ENCODE data around the gene PPM1M. TPM values are rescaled to one million over a fixed set of nuclear protein-coding genes. Genes with fewer than 3 reads are reported as not detected.
A peak's percentile ranks its signal among the peaks of the same experiment; 100 is the strongest.

The PPM1M gene
- total and polyA plus RNA-seq, 8 donors, result 7.9 to 44.9 (median 15.8) TPM

GRCh38 chr3:52218026-52218425 lies 27.5 kb upstream of the PPM1M start:
- Histone ChIP-seq H3K4me3 (no peak overlapping the region), H3K36me3 (peaks cover 27 to 38% (median 28%) of the 10 kb centered on the region in 4 donors), H3K9me3 (no peaks in the 10 kb centered on the region), H3K4me1 (peaks cover 45 to 75% (median 56%) of the 10 kb centered on the region in 4 donors), H3K27me3 (no peaks in the 10 kb centered on the region), H3K27ac (peak overlapping the region; percentile 81 to 94 (median 85))
- no peak for DNase-seq
- TF ChIP-seq CTCF (IDR thresholded peaks at IDR 0.05) (no peak), POLR2AphosphoS5 (IDR thresholded peaks at IDR 0.05) (no peak), EP300 (IDR thresholded peaks at IDR 0.05) (no peak), POLR2A (IDR thresholded peaks at IDR 0.05) (no peak)
- WGBS, 5 donors, result 60 to 72% (median 64%) methylated on average over 3 of the region's 3 CpGs
- intact Hi-C loops (cut with DNase I; ENCODE audit: low total_unique reads), result no loop called here

- Histone ChIP-seq H3K36me3 (peaks cover 23 to 33% (median 23%) of the 10 kb centered on the region in 4 donors), H3K4me3 (no peak overlapping the region), H3K27ac (peak overlapping the region; percentile 81 to 94 (median 85)), H3K4me1 (peaks cover 45 to 73% (median 56%) of the 10 kb centered on the region in 4 donors), H3K27me3 (no peaks in the 10 kb centered on the region), H3K9me3 (no peaks in the 10 kb centered on the region)
- intact Hi-C loops (cut with DNase I; ENCODE audit: low total_unique reads), result no loop called here
- 45 to 75% (median 56%) methylated on average over 8 to 12 of the region's 12 CpGs for WGBS, 5 donors
- TF ChIP-seq POLR2AphosphoS5 (IDR thresholded peaks at IDR 0.05) (no peak), POLR2A (IDR thresholded peaks at IDR 0.05) (no peak), CTCF (IDR thresholded peaks at IDR 0.05) (no peak), EP300 (IDR thresholded peaks at IDR 0.05) (no peak)
- DNase-seq, result peak in 1 of 2 donors; percentile 67
Observed at GRCh38 chr3:52218454-52218853, 27.1 kb upstream of the PPM1M start.

DNA sequence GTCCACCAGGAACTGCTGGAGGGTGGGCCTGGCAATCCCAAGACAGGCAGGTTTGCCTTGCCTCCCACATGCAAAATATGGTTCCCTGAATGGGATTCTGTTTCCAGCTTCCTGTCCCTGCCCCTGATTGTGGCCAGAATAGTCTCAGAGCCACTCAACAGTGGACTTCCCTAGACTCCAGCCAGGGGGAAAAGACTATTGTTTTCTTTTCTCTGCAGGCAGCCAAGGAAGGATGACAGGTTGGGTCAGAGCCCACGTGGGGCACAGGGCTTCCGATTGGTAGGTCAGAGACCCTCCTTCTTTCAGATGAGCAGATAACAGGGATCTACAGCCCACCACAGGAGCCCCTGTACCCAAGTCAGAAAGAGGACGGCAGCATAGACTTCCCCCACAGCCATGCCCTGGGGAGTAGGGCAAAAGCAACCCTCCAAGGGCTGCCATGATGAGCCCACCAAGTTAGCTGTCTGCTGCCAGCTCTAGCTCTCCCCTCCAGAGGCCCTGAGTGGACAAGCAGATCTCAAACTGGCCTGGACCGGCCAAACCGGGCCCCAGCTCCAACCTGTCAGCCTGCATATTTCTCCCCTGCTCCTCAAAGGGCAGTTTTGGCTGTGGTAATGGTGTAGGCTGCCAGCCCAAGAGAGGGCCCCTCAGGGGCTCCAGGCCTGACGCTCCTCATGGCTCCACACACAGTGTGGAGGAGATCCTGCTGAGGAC lies 26.5 kb upstream of the PPM1M start:
- H3K4me1 ChIP-seq, result peaks cover 45 to 73% (median 56%) of the 10 kb centered on the region in 4 donors
- no peaks in the 10 kb centered on the region for H3K9me3 ChIP-seq
- TF ChIP-seq EP300 (IDR thresholded peaks at IDR 0.05) (no peak), CTCF (IDR thresholded peaks at IDR 0.05) (no peak), POLR2A (IDR thresholded peaks at IDR 0.05) (no peak), POLR2AphosphoS5 (IDR thresholded peaks at IDR 0.05) (no peak)
- peaks cover 17 to 27% (median 17%) of the 10 kb centered on the region in 4 donors for H3K36me3 ChIP-seq
- no peaks in the 10 kb centered on the region for H3K27me3 ChIP-seq
- peak overlapping the region; percentile 81 to 94 (median 85) for H3K27ac ChIP-seq
- WGBS, 5 donors, result 25 to 56% (median 37%) methylated on average over 3 to 6 of the region's 6 CpGs
- no peak overlapping the region for H3K4me3 ChIP-seq
- peak; percentile 71 to 79 for DNase-seq
- intact Hi-C loops (cut with DNase I; ENCODE audit: low total_unique reads), result no loop called here

- Histone ChIP-seq H3K9me3 (no peaks in the 10 kb centered on the region), H3K36me3 (peaks cover 2 to 13% (median 3%) of the 10 kb centered on the region in 4 donors), H3K4me3 (no peak overlapping the region), H3K27me3 (no peaks in the 10 kb centered on the region), H3K27ac (peak overlapping the region in 1 of 5 donors; percentile 85), H3K4me1 (peaks cover 45 to 70% (median 56%) of the 10 kb centered on the region in 4 donors)
- intact Hi-C loops (cut with DNase I; ENCODE audit: low total_unique reads), result loop anchor here (5.0 kb wide), 1 partner anchor 122 kb away; no protein-coding TSS in a partner anchor
- 15 to 30% (median 29%) methylated on average over 7 to 9 of the region's 9 CpGs for WGBS, 5 donors
- DNase-seq, result peak; percentile 87 to 93
- TF ChIP-seq POLR2AphosphoS5 (IDR thresholded peaks at IDR 0.05), result peak in 2 of 3 donors; percentile 30 to 50
- peak in 5 of 7 experiments; percentile 68 to 93 (median 87) for TF ChIP-seq CTCF (IDR thresholded peaks at IDR 0.05)
- TF ChIP-seq EP300 (IDR thresholded peaks at IDR 0.05), result no peak
- no peak for TF ChIP-seq POLR2A (IDR thresholded peaks at IDR 0.05)
Observed at GRCh38 chr3:52220380-52221026, 25.1 kb upstream of the PPM1M start.

Measured in stomach (tissue), 9 donors.